KMS-11 (cell line): Measurements from ENCODE around the gene CASP10.

Source experiments
- H2AFZ ChIP-seq: fragments of 200-600 bp; sonication (generic); 2 replicates; pipeline ENCODE4 v1.6.1; 2016; ENCODE audit warnings: antibody characterized with exemption, mixed run types, low read depth
- H3K27ac ChIP-seq: fragments of 200-600 bp; sonication (generic); 2 replicates; pipeline ENCODE4 v1.6.1; 2016; ENCODE audit warnings: mild to moderate bottlenecking, mixed run types
- H3K27me3 ChIP-seq: fragments of 200-600 bp; sonication (generic); 2 replicates; pipeline ENCODE4 v1.6.1; 2017; ENCODE audit warnings: mild to moderate bottlenecking, low read depth, mixed run types, moderate library complexity; ENCODE audit not compliant: insufficient read depth
- H3K36me3 ChIP-seq: fragments of 200-600 bp; sonication (generic); 2 replicates; pipeline ENCODE4 v1.6.1; 2017; ENCODE audit warnings: mild to moderate bottlenecking, mixed run types; ENCODE audit not compliant: insufficient read depth
- H3K4me1 ChIP-seq: fragments of 200-600 bp; sonication (generic); 2 replicates; pipeline ENCODE4 v1.6.1; 2016; ENCODE audit warnings: mild to moderate bottlenecking, low read depth, mixed run types; ENCODE audit not compliant: poor library complexity, severe bottlenecking
- H3K4me2 ChIP-seq: fragments of 200-600 bp; sonication (generic); 2 replicates; pipeline ENCODE4 v1.7.0; 2016; ENCODE audit warnings: mild to moderate bottlenecking, mixed run types
- H3K4me3 ChIP-seq: fragments of 200-600 bp; sonication (generic); IDR thresholded peaks from 2 replicates; pipeline ENCODE4 v1.6.1; 2017; ENCODE audit warnings: low read depth, low read length, mixed read lengths; ENCODE audit not compliant: insufficient read depth
- H3K79me2 ChIP-seq: fragments of 200-600 bp; sonication (generic); 2 replicates; pipeline ENCODE4 v1.6.1; 2016; ENCODE audit warnings: low read depth, mixed run types; ENCODE audit not compliant: insufficient read depth
- H3K9ac ChIP-seq: fragments of 200-600 bp; sonication (generic); 2 replicates; pipeline ENCODE4 v1.6.1; 2016; ENCODE audit warnings: mild to moderate bottlenecking, mixed run types
- H4K20me1 ChIP-seq: fragments of 200-600 bp; sonication (generic); 2 replicates; pipeline ENCODE4 v1.6.1; 2016; ENCODE audit warnings: mild to moderate bottlenecking, mixed run types; ENCODE audit not compliant: insufficient read depth
- CTCF ChIP-seq: fragments of 200-600 bp; sonication (generic); conservative IDR thresholded peaks from 2 replicates; pipeline ENCODE4 v1.6.1; 2017; ENCODE audit warnings: low read depth, mild to moderate bottlenecking, antibody characterized with exemption, low read length, moderate library complexity, mixed read lengths

CASP10 gene

GRCh38 chr2:201249889-201250288, 66.9 kb downstream of the CASP10 start:
- no peak overlapping the region for H3K27ac ChIP-seq
- no peak for TF ChIP-seq CTCF
- no peaks in the 10 kb centered on the region for H3K36me3 ChIP-seq
- no peaks in the 10 kb centered on the region for H3K27me3 ChIP-seq
- no peak overlapping the region for H3K4me2 ChIP-seq
- peaks cover 73% of the 10 kb centered on the region for H3K4me1 ChIP-seq
- no peak overlapping the region for H2AFZ ChIP-seq
- peaks cover 21% of the 10 kb centered on the region for H3K79me2 ChIP-seq
- H3K9ac ChIP-seq: no peak overlapping the region
- no peaks in the 10 kb centered on the region for H4K20me1 ChIP-seq
- H3K4me3 ChIP-seq: no peak overlapping the region

DNA sequence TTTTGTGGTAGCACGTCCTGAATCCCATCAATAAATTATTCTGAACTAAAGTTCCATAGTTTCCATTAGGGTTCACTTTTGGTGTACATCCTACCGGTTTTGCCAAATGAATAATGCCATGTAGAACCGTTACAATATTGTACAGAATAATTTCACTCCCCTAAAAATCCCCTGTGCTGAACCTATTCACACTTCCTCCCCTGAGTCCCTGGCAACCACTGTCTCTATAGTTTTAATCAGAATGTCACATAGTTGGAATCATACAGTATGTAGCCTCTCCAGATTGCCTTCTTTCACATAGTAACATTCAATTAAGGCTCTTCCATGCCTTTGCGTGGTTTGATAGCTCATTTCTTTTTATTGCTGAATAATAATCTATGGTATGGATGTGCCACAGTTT, 67.8 kb downstream of the CASP10 start:
- Histone ChIP-seq H3K4me2 (no peak overlapping the region), H3K27ac (peak overlapping the region; percentile 96; the same call in 1 of the 2 replicates), H3K4me1 (peaks cover 77% of the 10 kb centered on the region), H3K36me3 (no peaks in the 10 kb centered on the region), H4K20me1 (no peaks in the 10 kb centered on the region), H3K9ac (no peak overlapping the region), H2AFZ (no peak overlapping the region), H3K79me2 (peaks cover 26% of the 10 kb centered on the region), H3K4me3 (no peak overlapping the region), H3K27me3 (no peaks in the 10 kb centered on the region)
- TF ChIP-seq CTCF: no peak

- Histone ChIP-seq H3K27ac (peak overlapping the region; percentile 96), H3K9ac (no peak overlapping the region; the same call in 1 of the 2 replicates), H2AFZ (no peak overlapping the region)
These were observed 71.3 kb downstream of the CASP10 start for GRCh38 chr2:201254081-201254730.

GRCh38 chr2:201255408-201256033, 72.6 kb downstream of the CASP10 start:
- Histone ChIP-seq H3K79me2 (peaks cover 57% of the 10 kb centered on the region), H3K27me3 (no peaks in the 10 kb centered on the region), H3K27ac (peak overlapping the region; percentile 96; the same call in 1 of the 2 replicates), H3K9ac (no peak overlapping the region), H3K36me3 (no peaks in the 10 kb centered on the region), H4K20me1 (no peaks in the 10 kb centered on the region), H2AFZ (no peak overlapping the region), H3K4me2 (peak overlapping the region; percentile 99; the same call in 1 of the 2 replicates), H3K4me3 (no peak overlapping the region), H3K4me1 (peaks cover 93% of the 10 kb centered on the region)
- TF ChIP-seq CTCF: no peak

More at GRCh38 chr2:201254081-201254730, 71.3 kb downstream of the CASP10 start:
- H3K4me2 ChIP-seq: peak overlapping the region; percentile 41
- no peaks in the 10 kb centered on the region for H3K27me3 ChIP-seq
- no peak overlapping the region for H3K4me3 ChIP-seq
- TF ChIP-seq CTCF: no peak
- H3K4me1 ChIP-seq: peaks cover 83% of the 10 kb centered on the region
- H3K79me2 ChIP-seq: peaks cover 44% of the 10 kb centered on the region
- H3K36me3 ChIP-seq: no peaks in the 10 kb centered on the region
- no peaks in the 10 kb centered on the region for H4K20me1 ChIP-seq
